HG02759 (cell line): ENCODE results near the gene OPCML.

Experiments
- ATAC-seq: cut with Tn5 transposase; IDR thresholded peaks from one replicate; pipeline ENCODE4 v1.9.1; 2021; ENCODE audit warnings: mild to moderate bottlenecking, moderate library complexity; ENCODE audit not compliant: unreplicated experiment

Gene OPCML

DNA sequence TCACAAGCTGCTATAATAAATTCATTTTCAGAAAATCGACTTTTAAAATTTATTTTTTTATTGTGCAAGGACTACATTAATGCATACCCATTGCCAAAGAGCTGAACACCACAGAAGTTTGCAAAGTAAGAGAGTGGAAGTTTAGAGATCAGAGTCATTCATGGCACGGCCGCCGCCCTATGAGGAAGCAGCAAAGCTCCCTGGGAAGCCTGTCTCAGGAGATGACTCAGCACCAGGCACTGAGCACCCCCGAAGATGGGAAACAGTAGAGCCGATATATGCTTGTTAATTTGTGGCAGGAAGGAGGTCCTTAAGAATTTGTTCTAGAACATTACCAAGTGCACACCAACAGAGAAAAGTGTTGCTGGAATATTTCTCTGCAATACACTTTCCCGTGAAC is 693.7 kb downstream of the OPCML start:
- ATAC-seq: no peak

DNA sequence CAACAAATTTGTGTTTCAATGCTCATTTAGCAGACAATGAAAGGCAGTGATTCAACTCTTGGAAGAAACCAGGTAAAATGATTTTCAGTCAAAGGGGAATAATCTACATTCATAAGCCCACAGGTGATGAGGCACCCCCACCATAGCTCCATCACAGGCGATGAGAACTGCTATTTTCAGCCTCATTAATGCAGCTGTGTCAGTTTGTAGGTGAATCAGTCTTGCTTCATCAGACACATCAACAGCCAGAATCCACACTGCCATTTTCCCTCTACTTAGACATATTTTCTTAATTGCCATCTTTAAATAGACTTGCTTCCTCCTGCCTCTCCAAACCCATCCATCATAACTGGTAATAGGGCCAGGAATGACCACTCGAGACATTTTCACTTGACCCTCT is 701.0 kb downstream of the OPCML start:
- ATAC-seq: no peak

DNA sequence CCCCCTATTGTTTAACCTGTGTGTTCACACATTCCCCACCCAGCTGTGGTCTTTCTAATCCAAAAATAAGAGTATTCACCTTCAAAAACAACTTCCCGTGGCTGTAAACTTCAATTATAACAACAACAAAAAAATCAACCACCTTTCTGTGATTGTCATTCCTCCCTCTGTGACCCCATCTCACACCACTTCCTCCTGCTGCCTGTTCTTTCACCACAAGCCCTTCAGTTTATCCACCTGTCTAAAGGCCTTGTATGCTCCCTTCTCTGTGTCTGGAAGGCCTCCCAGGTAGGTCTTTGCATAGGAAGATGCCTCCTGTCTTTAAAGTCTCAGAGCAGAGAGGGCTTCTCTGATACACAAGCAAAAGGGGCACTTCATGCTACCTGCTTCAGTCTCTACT is 707.7 kb downstream of the OPCML start:
- no peak for ATAC-seq

DNA sequence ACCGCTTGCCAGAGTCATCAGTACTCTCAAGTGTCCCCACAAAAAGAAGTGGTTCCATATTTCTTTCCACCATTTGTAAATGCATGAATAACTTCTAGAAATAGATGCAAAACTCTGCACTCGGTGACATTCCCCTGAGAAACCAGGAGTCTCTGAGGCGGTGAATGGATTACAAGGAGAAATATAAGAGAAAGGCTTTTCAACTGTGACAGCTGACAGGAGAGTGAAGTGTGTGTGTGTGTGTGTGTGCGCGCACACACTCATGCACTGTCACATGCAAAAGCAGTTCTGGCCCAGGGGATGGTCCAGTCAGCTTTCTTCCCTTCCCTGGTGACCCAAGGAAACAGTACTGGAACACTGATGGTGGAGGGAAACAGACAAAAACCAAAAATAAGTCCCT is 710.0 kb downstream of the OPCML start:
- ATAC-seq: no peak

DNA sequence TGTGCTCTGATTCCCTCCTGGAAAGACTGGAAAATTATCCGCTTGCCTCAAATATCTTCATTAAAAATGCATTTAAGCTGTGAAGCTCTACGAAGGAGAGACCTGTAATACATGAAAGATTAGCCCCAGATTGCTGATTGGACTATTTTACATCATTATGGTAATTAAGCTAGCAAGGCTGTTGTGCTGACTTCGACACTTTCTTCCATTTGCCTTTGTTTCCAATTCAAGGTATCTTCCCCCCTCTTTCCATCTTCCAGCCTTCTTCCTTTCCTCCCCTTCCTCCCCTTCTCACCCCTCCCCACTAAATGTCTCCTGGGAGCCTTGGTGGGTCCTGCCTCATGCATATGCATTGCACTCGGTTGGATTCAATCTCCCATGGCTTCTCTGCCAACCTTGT is 710.8 kb downstream of the OPCML start:
- no peak for ATAC-seq

DNA sequence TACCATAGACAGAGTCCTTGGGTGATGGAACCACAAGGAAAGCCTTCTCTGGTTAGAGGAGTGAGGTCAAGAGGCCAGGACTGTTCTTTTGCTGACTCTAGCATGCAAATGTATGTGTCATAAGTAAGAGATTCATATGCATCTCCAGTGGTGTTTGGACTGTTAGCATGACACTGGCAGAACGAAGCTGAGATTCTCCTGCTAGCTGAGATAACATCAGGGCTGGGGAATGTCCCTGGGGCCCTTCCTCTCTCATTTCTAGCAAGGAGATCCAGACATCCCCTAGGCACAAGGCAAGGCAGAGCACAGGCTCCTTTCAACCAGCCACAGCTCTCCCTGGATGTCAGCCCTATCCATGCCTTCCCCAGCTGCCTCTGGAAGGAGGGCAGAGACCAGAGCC is 711.3 kb downstream of the OPCML start:
- ATAC-seq: no peak

DNA sequence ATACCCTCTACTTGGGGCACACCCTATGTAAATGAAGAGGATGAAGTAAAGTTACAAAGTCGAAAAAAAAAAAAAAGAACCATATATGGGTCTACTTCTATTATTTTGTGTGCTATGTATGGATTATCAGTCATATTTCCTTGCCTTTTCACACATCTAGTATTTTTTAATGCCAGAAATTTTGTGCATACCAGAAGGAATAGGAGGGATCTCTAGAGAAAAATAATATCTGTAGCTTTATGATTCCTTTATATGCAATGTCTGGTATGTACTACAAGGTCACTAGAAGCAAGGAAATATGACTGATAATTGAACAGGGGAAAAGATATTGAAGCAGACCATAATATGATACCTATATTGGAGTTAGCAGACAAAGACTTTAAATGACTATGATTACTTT is 713.4 kb downstream of the OPCML start:
- no peak for ATAC-seq

DNA sequence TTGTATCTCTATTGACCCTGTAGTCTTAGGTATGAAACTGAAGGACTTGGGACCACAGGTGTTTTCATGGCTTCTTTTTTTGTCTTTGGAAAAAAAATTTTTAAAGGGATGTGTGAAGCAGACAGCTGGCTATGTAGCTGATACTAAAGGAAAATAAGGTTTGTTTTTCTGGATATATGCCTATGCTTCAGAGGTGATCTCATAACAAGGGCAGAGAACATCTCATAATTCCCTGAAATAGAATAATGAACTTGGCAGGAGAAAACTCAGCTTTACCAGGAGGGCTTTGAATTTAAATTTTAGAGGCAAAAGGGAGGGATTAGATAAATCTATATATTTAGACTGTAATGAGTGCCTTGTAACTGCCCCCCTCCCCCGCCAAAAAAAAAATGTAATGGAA is 714.9 kb downstream of the OPCML start:
- no peak for ATAC-seq

DNA sequence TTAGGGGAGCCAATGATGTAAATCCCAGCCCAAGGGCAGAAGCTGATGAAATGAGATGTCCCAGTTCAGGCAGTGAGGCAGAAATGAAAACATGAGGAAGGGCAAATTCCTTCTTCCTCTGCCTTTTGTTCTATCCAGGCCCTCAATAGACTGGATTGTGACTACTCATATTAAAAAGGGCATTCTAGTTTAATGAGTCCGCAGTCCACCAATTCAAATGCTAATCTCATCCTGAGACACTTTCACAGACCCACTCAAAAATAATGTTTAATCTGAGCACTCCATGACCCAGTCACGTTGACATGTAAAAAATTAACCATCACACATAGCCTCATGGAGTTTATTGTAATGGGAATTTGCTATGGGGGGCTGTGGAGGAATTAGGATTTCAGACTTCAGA is 717.9 kb downstream of the OPCML start:
- ATAC-seq: no peak

DNA sequence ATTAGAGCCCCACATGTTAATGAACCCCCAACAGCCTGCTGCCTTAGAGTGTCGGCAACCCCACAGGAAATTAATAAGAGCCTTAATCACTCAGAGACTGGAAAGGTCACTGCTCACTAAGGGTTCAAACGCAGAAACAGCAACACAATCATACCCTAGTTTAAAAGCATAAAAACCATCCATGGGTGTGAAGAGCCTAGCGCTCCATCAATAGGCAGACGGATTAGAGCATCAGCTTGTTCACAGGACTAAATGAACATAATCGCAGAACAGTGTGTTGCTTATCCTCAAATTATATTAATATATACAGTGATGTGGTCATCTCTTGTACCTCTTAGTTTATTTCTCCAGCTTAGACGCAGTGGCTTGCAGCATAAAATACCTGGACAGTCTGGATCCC is 720.7 kb downstream of the OPCML start:
- ATAC-seq: no peak

DNA sequence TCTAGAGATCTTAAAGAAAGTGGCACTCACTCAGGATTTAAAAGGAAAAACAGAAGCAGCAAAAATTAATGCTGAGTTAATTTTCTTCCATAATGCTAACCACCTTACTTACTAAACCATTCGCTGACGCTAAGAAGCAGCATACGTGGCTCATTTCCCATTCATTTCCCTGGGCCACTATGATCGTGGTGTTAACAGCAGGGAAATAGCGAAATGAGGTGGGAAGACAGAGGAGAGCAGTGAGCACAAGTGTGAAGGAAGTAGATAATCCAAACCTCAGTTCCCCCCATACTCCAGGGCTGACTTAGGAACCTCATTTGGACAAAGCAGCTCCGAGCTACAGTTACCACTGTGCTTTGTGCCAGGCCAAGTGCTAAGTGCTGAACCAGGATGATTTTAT is 723.2 kb downstream of the OPCML start:
- no peak for ATAC-seq

DNA sequence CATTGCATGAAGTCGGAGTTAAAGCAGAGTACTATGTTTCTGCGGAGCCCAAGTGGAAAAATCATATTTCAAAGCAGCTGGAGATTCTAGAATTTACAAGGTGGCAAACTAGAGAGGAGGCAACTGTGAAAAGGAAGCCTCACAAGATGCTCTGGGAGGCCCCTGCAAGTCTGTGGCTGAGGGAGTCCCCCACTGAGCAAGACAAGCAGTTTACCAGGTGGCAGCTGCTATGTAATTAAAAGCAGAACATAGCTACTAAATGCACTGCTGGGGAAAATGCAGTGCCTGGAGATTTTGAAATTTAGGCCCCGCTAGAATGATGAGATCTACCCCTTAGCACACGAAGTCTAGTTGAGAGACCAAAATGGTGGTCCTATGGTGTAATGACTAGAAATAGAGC is 728.0 kb downstream of the OPCML start:
- no peak for ATAC-seq

DNA sequence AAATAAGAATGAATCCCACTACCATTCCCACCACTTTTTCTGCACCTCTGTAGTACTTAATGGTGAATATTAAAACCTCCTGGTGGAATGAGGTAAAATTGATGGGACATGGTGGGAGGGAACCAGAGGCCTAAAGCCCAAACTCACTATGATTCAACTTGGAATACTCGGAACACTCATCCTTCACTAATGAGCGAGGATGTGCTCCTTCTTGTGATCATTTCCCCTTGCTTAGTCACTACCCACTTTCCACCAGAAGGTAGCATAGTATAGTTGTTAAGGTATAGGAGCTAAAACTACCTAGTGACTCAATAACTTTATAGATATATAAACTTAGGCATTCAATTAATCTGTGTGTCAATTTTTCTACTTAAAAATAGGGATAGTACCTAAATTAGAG is 728.9 kb downstream of the OPCML start:
- no peak for ATAC-seq

DNA sequence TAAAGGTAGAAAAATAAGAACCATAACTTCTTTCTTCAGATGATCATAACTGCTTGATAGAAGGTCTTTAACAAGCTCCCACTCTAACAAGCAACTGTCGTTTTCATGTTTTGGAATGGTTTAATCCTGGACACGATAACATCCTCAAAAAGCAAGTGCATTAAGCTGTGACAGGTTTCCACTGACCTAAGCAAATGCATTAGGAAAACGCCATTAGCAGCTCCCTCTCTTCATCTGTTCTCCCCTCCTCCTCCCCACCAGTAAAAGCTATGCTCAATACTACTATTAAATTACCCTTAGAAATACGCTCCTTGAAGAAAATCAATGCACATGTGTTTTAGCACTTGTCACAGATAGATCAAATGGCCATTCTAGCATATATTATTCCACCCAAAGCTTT is 729.4 kb downstream of the OPCML start:
- no peak for ATAC-seq

DNA sequence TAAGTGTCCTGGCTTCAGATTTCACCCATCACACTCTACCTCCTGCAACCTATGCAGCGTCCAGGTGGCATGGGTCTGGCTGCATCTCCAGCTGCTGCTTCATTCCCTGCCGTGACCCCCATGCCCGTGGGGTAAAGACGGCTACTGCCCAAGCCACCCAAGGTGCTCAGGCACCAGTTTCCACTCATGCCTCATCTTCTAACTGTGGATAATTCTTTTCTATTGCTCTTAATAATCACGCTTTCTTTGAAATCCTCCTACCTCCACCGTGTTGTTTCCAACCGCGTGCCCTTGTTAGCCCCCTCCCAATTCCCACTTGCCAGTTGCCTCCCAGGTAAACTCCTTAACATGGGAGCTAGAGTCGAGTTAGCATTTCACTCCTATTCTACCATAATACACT is 738.5 kb downstream of the OPCML start:
- ATAC-seq: no peak

DNA sequence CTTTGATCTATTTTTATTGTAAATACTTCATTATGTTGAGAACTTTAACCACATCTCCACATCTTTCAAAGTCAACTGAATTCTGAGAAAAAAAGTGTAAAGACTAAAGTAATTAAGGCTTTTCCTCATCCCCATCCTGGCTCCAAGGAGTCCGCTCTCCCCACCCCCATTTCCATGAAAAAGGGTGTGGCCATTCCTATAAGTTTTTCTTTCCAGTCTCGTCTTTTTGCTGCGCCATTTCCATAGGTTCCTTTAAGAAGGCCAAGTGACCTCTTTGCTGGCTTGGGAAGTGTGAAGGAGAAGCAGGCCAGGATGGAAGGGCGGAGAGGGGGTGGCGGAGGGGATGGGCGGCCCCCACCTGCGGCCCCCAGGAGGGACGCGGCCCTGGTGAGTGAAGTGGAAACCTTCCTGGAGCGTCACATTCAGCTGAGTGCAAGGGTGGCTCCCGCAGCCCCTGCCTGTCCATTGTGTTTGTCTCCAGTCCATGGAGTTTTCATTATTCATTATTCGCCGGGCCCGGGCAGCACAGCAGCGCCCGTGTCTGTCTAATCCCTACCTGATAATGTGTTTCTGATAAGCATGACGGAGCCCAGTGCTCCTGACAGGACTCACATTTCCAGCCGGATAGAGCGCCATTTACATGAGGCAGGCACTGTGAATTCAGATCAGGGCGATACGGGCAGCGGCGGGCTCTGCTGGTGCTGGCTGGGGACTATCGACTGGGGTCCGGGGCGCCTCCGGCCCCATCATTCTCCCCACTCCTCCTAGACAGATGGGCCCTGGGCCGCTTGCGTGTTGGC is 739.8 kb downstream of the OPCML start:
- no peak for ATAC-seq

DNA sequence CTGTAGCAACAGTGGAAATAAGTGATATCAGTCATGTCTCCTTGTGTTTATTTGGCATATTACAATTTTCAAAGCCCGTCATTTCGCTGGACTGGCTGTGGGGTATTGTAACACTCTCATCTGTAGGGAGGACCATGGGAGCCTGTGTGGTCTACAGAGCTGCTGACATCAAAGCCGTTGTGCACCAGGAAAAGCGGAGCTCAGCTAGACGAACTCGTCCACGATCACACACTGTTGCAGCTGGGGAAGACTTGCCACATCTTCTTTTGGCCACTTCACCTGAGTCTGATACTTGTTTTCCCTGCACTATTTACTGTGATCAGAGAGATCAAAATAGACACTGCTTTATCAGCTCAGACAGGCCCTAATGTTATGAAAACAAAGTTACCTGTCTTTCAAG is 741.3 kb downstream of the OPCML start:
- ATAC-seq: no peak

DNA sequence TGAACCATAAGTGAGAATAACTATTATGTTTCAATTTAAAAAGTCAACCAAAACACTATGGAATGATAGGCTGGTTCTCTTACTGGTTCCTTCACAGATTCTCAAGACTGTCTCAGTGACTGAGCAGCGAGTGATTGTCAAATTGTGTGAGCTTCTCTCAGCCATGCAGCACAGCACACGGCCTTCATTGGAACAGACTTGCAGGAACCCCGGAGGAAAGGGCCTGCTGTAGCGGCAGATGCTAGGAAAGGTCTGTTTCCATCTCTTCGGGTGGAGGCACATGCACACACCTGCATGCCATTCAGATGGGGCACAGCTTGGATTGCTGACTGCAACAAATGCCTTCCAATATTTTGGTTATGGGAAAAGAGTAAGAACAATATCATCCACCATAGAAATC is 741.8 kb downstream of the OPCML start:
- ATAC-seq: no peak

DNA sequence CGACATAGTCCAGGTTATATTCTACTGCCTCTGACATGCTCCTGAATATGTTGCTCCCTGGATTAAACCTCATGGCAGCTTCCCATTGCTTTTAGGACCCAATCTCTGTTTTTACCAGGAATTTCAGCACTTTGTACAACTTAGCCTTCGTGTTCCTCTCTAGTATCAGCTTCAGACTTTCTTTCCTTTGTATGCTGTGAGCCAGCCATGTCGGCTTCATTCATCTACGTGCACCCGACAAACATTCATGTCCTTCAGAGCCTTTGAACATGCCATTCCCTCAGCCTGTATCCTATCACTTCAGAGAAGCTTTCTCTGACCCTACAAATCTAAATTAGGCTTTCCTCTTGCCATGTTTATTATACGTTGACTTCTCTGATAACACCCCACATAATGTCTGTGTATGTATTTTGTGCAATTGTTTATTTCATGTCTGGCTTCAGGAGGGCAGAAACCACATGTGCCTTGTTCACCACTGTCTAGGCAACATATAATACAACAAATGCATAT is 743.4 kb downstream of the OPCML start:
- no peak for ATAC-seq

DNA sequence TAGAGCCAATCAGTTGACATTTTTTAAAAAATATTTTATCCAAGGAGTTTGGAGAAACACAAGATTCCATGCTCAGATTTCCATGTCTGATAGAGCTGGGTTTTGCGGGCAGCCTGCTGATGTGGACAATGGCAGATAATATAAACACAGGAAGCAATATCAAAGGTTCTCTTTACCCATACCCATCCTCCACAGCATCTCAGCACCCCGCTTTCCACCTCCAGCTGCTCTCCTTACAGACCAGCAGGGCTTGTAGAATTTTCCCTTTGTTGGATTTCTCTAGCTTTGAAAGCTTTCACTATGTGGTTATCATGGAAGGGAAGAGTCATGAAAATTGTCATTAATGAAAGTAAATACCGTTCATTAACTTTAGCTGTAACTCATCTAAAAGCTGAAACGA is 746.4 kb downstream of the OPCML start:
- ATAC-seq: no peak

DNA sequence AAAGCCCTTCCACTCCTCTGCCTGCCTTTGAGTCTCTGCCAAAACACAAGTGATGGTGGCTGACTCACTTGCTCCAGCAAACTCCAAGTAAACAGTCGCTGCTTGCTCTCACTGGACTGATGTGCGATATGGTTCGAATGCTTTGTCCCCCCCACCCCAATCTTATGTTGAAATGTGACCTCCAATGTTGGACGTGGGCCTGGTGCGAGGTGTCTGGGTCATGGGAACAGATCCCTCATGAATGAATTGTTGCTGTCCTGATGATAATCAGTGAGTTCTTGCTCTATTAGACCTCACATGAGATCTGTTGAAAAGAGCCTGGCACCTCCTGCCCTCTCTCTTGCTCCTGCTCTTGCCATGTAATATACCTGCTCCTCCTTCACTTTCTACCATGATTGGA is 747.9 kb downstream of the OPCML start:
- no peak for ATAC-seq

DNA sequence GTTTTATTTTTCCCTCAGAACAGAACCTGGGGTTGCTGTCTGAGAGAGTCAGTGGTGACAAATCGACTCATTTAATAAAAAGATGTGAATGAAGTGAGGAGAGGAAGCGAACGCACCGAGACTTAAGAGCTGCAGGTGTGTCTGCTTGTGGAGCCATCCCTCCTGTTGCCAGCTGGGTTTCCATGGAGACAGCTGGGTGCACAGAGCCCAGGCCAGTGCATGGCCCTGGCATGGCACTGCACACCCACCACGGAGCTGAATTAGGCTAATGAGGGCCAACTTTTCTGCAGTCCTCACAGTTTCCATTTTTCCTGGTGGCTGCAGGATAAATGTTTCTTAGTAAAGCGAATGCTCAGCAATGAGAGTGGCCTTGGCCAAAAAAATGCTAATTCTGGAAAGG is 750.2 kb downstream of the OPCML start:
- no peak for ATAC-seq

DNA sequence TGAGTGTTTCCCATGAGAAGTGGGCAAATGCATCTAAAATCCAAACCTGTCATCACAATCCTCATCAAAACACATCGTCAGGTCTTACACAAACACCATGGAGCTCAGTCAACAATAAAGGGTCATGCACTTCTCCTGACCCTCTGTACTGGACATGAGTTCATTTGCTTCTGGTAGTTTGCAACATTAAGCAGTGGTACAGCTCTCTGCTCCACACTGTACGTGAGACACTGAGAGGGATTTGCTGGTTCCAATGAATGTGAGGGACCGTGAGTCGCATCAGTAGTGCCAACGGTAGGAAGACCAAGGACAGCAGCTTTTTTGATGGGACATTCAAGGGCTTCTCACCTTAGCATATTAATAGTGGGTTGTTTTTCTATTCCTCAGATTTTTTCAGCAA is 752.3 kb downstream of the OPCML start:
- no peak for ATAC-seq
